K562 (cell line): Measurements from ENCODE around the gene HOATZ. TPM values are rescaled to one million over a fixed set of nuclear protein-coding genes. Genes with fewer than 3 reads are reported as not detected.

Experiments
- CUX1 ChIP-seq: fragments of 200-800 bp; sonication (Bioruptor generic); IDR thresholded peaks from 2 replicates; pipeline ENCODE4 v1.6.1; 2016; ENCODE audit warnings: missing genetic modification characterization, missing compliant biosample characterization
- DMBX1 ChIP-seq: fragments of 250-450 bp; sonication (Bioruptor Pico); IDR thresholded peaks from 2 replicates; pipeline ENCODE4 v1.8.0; 2022; ENCODE audit warnings: inconsistent platforms, mild to moderate bottlenecking, moderate library complexity, borderline replicate concordance
- LARP7 ChIP-seq: fragments of 450-650 bp; IDR thresholded peaks from 2 replicates; pipeline ENCODE4 v1.6.1; 2016
- MAFF ChIP-seq: IDR thresholded peaks from 2 replicates; pipeline ENCODE4 v1.6.1; 2012; ENCODE audit warnings: low read length, improper control_type of control experiment
- MAFK ChIP-seq: IDR thresholded peaks from 2 replicates; pipeline ENCODE4 v1.6.1; 2011; ENCODE audit warnings: low read length, improper control_type of control experiment
- MBD2 ChIP-seq: sonication (generic); IDR thresholded peaks from 2 replicates; pipeline ENCODE4 v1.6.1; 2016; ENCODE audit warnings: low read depth, borderline replicate concordance
- XRCC3 ChIP-seq: fragments of 450-650 bp; IDR thresholded peaks from 2 replicates; pipeline ENCODE4 v1.6.1; 2017; ENCODE audit warnings: mild to moderate bottlenecking, moderate library complexity
- ZNF316 ChIP-seq: fragments of 450-650 bp; IDR thresholded peaks from 2 replicates; pipeline ENCODE4 v1.6.1; 2016
- polyA plus RNA-seq, 8 experiments: library from polyadenylated mRNA; depleted of rRNA in 4 of 8; stranded (reverse) in 5 of 8; unstranded in 3 of 8; fragments of >200 nt; fragmentation: Nextera tagmentation in 2 of 8; fragmentation: Illumina TruSeq in 1 of 8; extraction: Ambion mirVana in 2 of 8; extraction: Trizol in 1 of 8; gene quantifications; 2 replicates each; pipeline versions ENCODE4 v1.2.1 to v1.2.3, GENCODE V29; 2011 to 2014; ENCODE audit warnings: inconsistent platforms in 1 of 8, missing spikeins in 1 of 8
- total RNA-seq, 7 experiments: library from RNA; depleted of rRNA in 6 of 7; stranded (reverse); fragments of >200 nt in 6 of 7; fragmentation: Illumina TruSeq in 2 of 7; extraction: Trizol in 2 of 7; gene quantifications; 2 replicates each; pipeline versions ENCODE4 v1.2.1 to v1.2.3, GENCODE V29; 2011 to 2021; ENCODE audit warnings: low replicate concordance in 1 of 7
- TF ChIP-seq, protein P1 (sequence below): fragments of 450-650 bp; formaldehyde crosslinking; IDR thresholded peaks from 2 replicates; pipeline ENCODE4 v1.4.0; 2020; ENCODE audit warnings: mild to moderate bottlenecking, moderate library complexity
- TF ChIP-seq, protein P2 (sequence below), 2 experiments: fragments of 450-650 bp; formaldehyde crosslinking in 1 of 2; IDR thresholded peaks; 2 replicates each; pipeline versions ENCODE4 v1.4.0 to v1.6.1; 2014 to 2020; ENCODE audit warnings: mild to moderate bottlenecking in 2 of 2, borderline replicate concordance in 1 of 2, low read depth in 1 of 2
- TF ChIP-seq, protein P3 (sequence below): IDR thresholded peaks from 3 replicates; pipeline ENCODE4 v1.6.1; 2011; ENCODE audit warnings: borderline replicate concordance, mild to moderate bottlenecking; ENCODE audit not compliant: insufficient read length, insufficient read depth

The HOATZ gene
- total and polyA plus RNA-seq, 9 of the 15 experiments (the other 6 are each of a cell fraction or from before 2014, with no cell fraction given), result not detected

GRCh38 chr11:111565114-111565720 lies 50.6 kb downstream of the HOATZ start (continued):
- TF ChIP-seq CUX1 (CRISPR knock-in tag) (no peak), DMBX1 (CRISPR knock-in tag) (0 out of 2 replicates have a peak, but pooled peaks have one; percentile 21), XRCC3 (no peak), LARP7 (no peak), MAFF (peak; percentile 96), MBD2 (no peak), ZNF316 (peak; percentile 99), MAFK (peak; percentile 97)
- TF ChIP-seq, protein P1, sequence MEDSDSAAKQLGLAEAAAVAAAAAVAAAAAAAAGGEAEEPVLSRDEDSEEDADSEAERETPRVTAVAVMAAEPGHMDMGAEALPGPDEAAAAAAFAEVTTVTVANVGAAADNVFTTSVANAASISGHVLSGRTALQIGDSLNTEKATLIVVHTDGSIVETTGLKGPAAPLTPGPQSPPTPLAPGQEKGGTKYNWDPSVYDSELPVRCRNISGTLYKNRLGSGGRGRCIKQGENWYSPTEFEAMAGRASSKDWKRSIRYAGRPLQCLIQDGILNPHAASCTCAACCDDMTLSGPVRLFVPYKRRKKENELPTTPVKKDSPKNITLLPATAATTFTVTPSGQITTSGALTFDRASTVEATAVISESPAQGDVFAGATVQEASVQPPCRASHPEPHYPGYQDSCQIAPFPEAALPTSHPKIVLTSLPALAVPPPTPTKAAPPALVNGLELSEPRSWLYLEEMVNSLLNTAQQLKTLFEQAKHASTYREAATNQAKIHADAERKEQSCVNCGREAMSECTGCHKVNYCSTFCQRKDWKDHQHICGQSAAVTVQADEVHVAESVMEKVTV (CRISPR knock-in tag), result peak; percentile 75
- TF ChIP-seq, protein P2, sequence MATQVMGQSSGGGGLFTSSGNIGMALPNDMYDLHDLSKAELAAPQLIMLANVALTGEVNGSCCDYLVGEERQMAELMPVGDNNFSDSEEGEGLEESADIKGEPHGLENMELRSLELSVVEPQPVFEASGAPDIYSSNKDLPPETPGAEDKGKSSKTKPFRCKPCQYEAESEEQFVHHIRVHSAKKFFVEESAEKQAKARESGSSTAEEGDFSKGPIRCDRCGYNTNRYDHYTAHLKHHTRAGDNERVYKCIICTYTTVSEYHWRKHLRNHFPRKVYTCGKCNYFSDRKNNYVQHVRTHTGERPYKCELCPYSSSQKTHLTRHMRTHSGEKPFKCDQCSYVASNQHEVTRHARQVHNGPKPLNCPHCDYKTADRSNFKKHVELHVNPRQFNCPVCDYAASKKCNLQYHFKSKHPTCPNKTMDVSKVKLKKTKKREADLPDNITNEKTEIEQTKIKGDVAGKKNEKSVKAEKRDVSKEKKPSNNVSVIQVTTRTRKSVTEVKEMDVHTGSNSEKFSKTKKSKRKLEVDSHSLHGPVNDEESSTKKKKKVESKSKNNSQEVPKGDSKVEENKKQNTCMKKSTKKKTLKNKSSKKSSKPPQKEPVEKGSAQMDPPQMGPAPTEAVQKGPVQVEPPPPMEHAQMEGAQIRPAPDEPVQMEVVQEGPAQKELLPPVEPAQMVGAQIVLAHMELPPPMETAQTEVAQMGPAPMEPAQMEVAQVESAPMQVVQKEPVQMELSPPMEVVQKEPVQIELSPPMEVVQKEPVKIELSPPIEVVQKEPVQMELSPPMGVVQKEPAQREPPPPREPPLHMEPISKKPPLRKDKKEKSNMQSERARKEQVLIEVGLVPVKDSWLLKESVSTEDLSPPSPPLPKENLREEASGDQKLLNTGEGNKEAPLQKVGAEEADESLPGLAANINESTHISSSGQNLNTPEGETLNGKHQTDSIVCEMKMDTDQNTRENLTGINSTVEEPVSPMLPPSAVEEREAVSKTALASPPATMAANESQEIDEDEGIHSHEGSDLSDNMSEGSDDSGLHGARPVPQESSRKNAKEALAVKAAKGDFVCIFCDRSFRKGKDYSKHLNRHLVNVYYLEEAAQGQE (IDR thresholded peaks at IDR 0.05; ENCODE audit: borderline replicate concordance), result peak; percentile 59; the same call in 1 of the 2 replicates
- TF ChIP-seq, protein P2 (CRISPR knock-in tag; IDR thresholded peaks at IDR 0.05; ENCODE audit: low read depth), result no peak
- TF ChIP-seq, protein P3, sequence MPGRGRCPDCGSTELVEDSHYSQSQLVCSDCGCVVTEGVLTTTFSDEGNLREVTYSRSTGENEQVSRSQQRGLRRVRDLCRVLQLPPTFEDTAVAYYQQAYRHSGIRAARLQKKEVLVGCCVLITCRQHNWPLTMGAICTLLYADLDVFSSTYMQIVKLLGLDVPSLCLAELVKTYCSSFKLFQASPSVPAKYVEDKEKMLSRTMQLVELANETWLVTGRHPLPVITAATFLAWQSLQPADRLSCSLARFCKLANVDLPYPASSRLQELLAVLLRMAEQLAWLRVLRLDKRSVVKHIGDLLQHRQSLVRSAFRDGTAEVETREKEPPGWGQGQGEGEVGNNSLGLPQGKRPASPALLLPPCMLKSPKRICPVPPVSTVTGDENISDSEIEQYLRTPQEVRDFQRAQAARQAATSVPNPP, result no peak
